ENCODE measurements around the gene NXN.
"Not testable (repeated sequence)": the region's sequence is repeated elsewhere in the genome, so short reads cannot be mapped to it uniquely, and the experiment has no call there.

Gene NXN

GRCh38 chr17:819251-819650 lies 160.3 kb downstream of the NXN start:
- no peak for DNase-seq

- no peak for DNase-seq
Observed at GRCh38 chr17:814371-814770, 165.2 kb downstream of the NXN start.

GRCh38 chr17:812638-813204 lies 166.9 kb downstream of the NXN start:
- DNase-seq: no peak

- DNase-seq: no peak
Observed at GRCh38 chr17:811051-811784, 168.4 kb downstream of the NXN start.

- DNase-seq: no peak
Observed at GRCh38 chr17:807523-808294, 171.9 kb downstream of the NXN start.

- DNase-seq: no peak
Observed at GRCh38 chr17:806781-807522, 172.6 kb downstream of the NXN start.

- no peak for DNase-seq
Observed at GRCh38 chr17:806346-806745, 173.2 kb downstream of the NXN start.

- DNase-seq: not testable (repeated sequence)
Observed at GRCh38 chr17:805886-806285, 173.7 kb downstream of the NXN start.

- no peak for DNase-seq
Observed at GRCh38 chr17:804541-805435, 174.8 kb downstream of the NXN start.

- no peak for DNase-seq
Observed at GRCh38 chr17:802901-803881, 176.4 kb downstream of the NXN start.

- no peak for DNase-seq
Observed at GRCh38 chr17:802481-802880, 177.1 kb downstream of the NXN start.

GRCh38 chr17:801660-802059 lies 177.9 kb downstream of the NXN start:
- no peak for DNase-seq

- DNase-seq: no peak
Observed at GRCh38 chr17:800446-801242, 178.9 kb downstream of the NXN start.

- no peak for DNase-seq
Observed at GRCh38 chr17:799261-799660, 180.3 kb downstream of the NXN start.

GRCh38 chr17:798246-798645 lies 181.3 kb downstream of the NXN start:
- DNase-seq: no peak

- DNase-seq: no peak
Observed at GRCh38 chr17:797236-797840, 182.2 kb downstream of the NXN start.

- no peak for DNase-seq
Observed at GRCh38 chr17:796609-797008, 183.0 kb downstream of the NXN start.

GRCh38 chr17:795721-796120 lies 183.9 kb downstream of the NXN start:
- no peak for DNase-seq

- DNase-seq: no peak
Observed at GRCh38 chr17:795276-795675, 184.3 kb downstream of the NXN start.

- DNase-seq: peak; percentile 57
Observed at GRCh38 chr17:794876-795275, 184.7 kb downstream of the NXN start.

All from CD4-positive, alpha-beta T cell treated with Interleukin-6 for 4 hours (primary cell).